Naive thymus-derived CD8-positive, alpha-beta T cell (primary cell): Measurements from ENCODE around the gene SOS1. TPM values are rescaled to one million over a fixed set of nuclear protein-coding genes. Genes with fewer than 3 reads are reported as not detected.

Experiments
- ATAC-seq, 2 donors: fragments of 150-1000 bp; cut with Tn5 transposase in 1 of 2; sonication (Bioruptor Pico), chemical (Tn5 transposase) in 1 of 2; 1 replicate in 1 of 2; 2 replicates in 1 of 2; pipeline ENCODE4 v1.10.0; 2021; ENCODE audit warnings: mild to moderate bottlenecking in 2 of 2, moderate library complexity in 2 of 2
- POLR2A ChIA-PET: fragments of 350-600 bp; sonication (Branson Sonifier 250); formaldehyde crosslinking; loops from one replicate; lab custom pipeline; 2021; ENCODE audit warnings: antibody characterized with exemption; lab: Charles Lee
- DNase-seq, 10 donors: peaks; one replicate each; pipeline versions ENCODE4 v3.0.0 to v3.0.0-alpha.2; 2020 to 2022
- H3K27ac Mint-ChIP-seq, 10 donors: one replicate each; pipeline ENCODE4 v1.8.0; 2020 to 2022; ENCODE audit warnings: mild to moderate bottlenecking in 10 of 10, mixed read lengths in 10 of 10, moderate library complexity in 4 of 10, inconsistent platforms in 1 of 10
- H3K27me3 Mint-ChIP-seq, 5 donors: one replicate each; pipeline ENCODE4 v1.8.0; 2021 to 2022; ENCODE audit warnings: mixed read lengths in 5 of 5
- H3K36me3 Mint-ChIP-seq, 3 donors: one replicate each; pipeline ENCODE4 v1.8.0; 2020 to 2022; ENCODE audit warnings: mixed read lengths in 3 of 3, mild to moderate bottlenecking in 2 of 3, inconsistent platforms in 1 of 3
- H3K4me1 Mint-ChIP-seq, 4 donors: one replicate each; pipeline ENCODE4 v1.8.0; 2021 to 2022; ENCODE audit warnings: mixed read lengths in 4 of 4
- H3K4me3 Mint-ChIP-seq, 10 donors: one replicate each; pipeline ENCODE4 v1.8.0; 2020 to 2022; ENCODE audit warnings: mild to moderate bottlenecking in 10 of 10, mixed read lengths in 10 of 10, moderate library complexity in 6 of 10, inconsistent platforms in 1 of 10
- H3K9me3 Mint-ChIP-seq, 9 donors: one replicate each; pipeline ENCODE4 v1.8.0; 2020 to 2022; ENCODE audit warnings: mixed read lengths in 9 of 9, mild to moderate bottlenecking in 3 of 9, inconsistent platforms in 1 of 9, moderate library complexity in 1 of 9
- polyA plus RNA-seq, 3 donors: library from polyadenylated mRNA; unstranded; fragments of 300-500 nt; fragmentation: Illumina TruSeq; gene quantifications; one replicate each; pipeline ENCODE4 v1.2.3, GENCODE V29; 2021
- total RNA-seq, 8 experiments: library from RNA in 2 of 8; stranded (reverse) in 2 of 8; gene quantifications; one replicate each; pipeline ENCODE4 v1.2.3 and lab custom pipeline; 2021 to 2026

The SOS1 gene
- total and polyA plus RNA-seq, 5 experiments from 2014 or later = 10.6 to 51.6 (median 13.7) TPM

- DNase-seq (no peak), ATAC-seq (no peak)
- H3K27ac Mint-ChIP-seq = peak overlapping the region in 1 of 10 donors; percentile 41
- POLR2A ChIA-PET = no interaction called here
- H3K36me3 Mint-ChIP-seq = peaks cover 9 to 86% (median 49%) of the 10 kb centered on the region in 3 donors
- no peaks in the 10 kb centered on the region for H3K4me1 Mint-ChIP-seq
- no peaks in the 10 kb centered on the region for H3K27me3 Mint-ChIP-seq
- H3K4me3 Mint-ChIP-seq = no peak overlapping the region
- no peaks in the 10 kb centered on the region for H3K9me3 Mint-ChIP-seq
Measured at GRCh38 chr2:39008665-39009064, 112.2 kb downstream of the SOS1 start.

- Mint-ChIP-seq H3K36me3 (peaks cover 9 to 87% (median 46%) of the 10 kb centered on the region in 3 donors), H3K9me3 (no peaks in the 10 kb centered on the region), H3K27ac (peak overlapping the region in 2 of 10 donors; percentile 28 to 41), H3K4me3 (no peak overlapping the region), H3K4me1 (no peaks in the 10 kb centered on the region), H3K27me3 (no peaks in the 10 kb centered on the region)
- POLR2A ChIA-PET = no interaction called here
- ATAC-seq (no peak), DNase-seq (no peak)
Measured at GRCh38 chr2:39007875-39008504, 112.9 kb downstream of the SOS1 start.

GRCh38 chr2:39000552-39000951 lies 120.3 kb downstream of the SOS1 start:
- H3K36me3 Mint-ChIP-seq = peaks cover 10 to 89% (median 40%) of the 10 kb centered on the region in 3 donors
- no peak for ATAC-seq
- DNase-seq = no peak
- no peaks in the 10 kb centered on the region for H3K9me3 Mint-ChIP-seq
- no peaks in the 10 kb centered on the region for H3K27me3 Mint-ChIP-seq
- H3K4me3 Mint-ChIP-seq = no peak overlapping the region
- peak overlapping the region in 1 of 10 donors; percentile 34 for H3K27ac Mint-ChIP-seq
- H3K4me1 Mint-ChIP-seq = peaks cover 0 to 4% (median 0%) of the 10 kb centered on the region in 4 donors
- POLR2A ChIA-PET = no interaction called here

GRCh38 chr2:38997781-38998180 lies 123.1 kb downstream of the SOS1 start:
- DNase-seq = no peak
- H3K36me3 Mint-ChIP-seq = peaks cover 8 to 86% (median 39%) of the 10 kb centered on the region in 3 donors
- peaks cover 0 to 5% (median 2%) of the 10 kb centered on the region in 4 donors for H3K4me1 Mint-ChIP-seq
- H3K27me3 Mint-ChIP-seq = no peaks in the 10 kb centered on the region
- no peak overlapping the region for H3K4me3 Mint-ChIP-seq
- ATAC-seq = no peak
- POLR2A ChIA-PET = no interaction called here
- no peaks in the 10 kb centered on the region for H3K9me3 Mint-ChIP-seq
- no peak overlapping the region for H3K27ac Mint-ChIP-seq

GRCh38 chr2:38991899-38992298 lies 129.0 kb downstream of the SOS1 start:
- H3K27ac Mint-ChIP-seq = peak overlapping the region in 1 of 10 donors; percentile 1
- no peak overlapping the region for H3K4me3 Mint-ChIP-seq
- POLR2A ChIA-PET = no interaction called here
- DNase-seq = no peak
- H3K36me3 Mint-ChIP-seq = peaks cover 0 to 75% (median 28%) of the 10 kb centered on the region in 3 donors
- ATAC-seq = no peak
- peaks cover 0 to 8% (median 2%) of the 10 kb centered on the region in 4 donors for H3K4me1 Mint-ChIP-seq
- H3K9me3 Mint-ChIP-seq = no peaks in the 10 kb centered on the region
- no peaks in the 10 kb centered on the region for H3K27me3 Mint-ChIP-seq

- H3K27ac Mint-ChIP-seq = no peak overlapping the region
- ATAC-seq = no peak
- no peaks in the 10 kb centered on the region for H3K9me3 Mint-ChIP-seq
- H3K4me3 Mint-ChIP-seq = no peak overlapping the region
- peaks cover 0 to 4% (median 2%) of the 10 kb centered on the region in 4 donors for H3K4me1 Mint-ChIP-seq
- peaks cover 8 to 72% (median 25%) of the 10 kb centered on the region in 3 donors for H3K36me3 Mint-ChIP-seq
- POLR2A ChIA-PET = no interaction called here
- no peak for DNase-seq
- no peaks in the 10 kb centered on the region for H3K27me3 Mint-ChIP-seq
Measured at GRCh38 chr2:38988716-38989115, 132.1 kb downstream of the SOS1 start.

GRCh38 chr2:38982498-38982897 lies 138.4 kb downstream of the SOS1 start:
- ATAC-seq (no peak), DNase-seq (no peak)
- peaks cover 0 to 2% (median 0%) of the 10 kb centered on the region in 4 donors for H3K4me1 Mint-ChIP-seq
- H3K9me3 Mint-ChIP-seq = no peaks in the 10 kb centered on the region
- H3K27me3 Mint-ChIP-seq = no peaks in the 10 kb centered on the region
- no peak overlapping the region for H3K4me3 Mint-ChIP-seq
- POLR2A ChIA-PET = no interaction called here
- peaks cover 8 to 34% (median 17%) of the 10 kb centered on the region in 3 donors for H3K36me3 Mint-ChIP-seq
- H3K27ac Mint-ChIP-seq = no peak overlapping the region

GRCh38 chr2:38981670-38982357 lies 139.0 kb downstream of the SOS1 start:
- POLR2A ChIA-PET = no interaction called here
- H3K9me3 Mint-ChIP-seq = no peaks in the 10 kb centered on the region
- peaks cover 8 to 27% (median 12%) of the 10 kb centered on the region in 3 donors for H3K36me3 Mint-ChIP-seq
- no peak overlapping the region for H3K4me3 Mint-ChIP-seq
- DNase-seq (no peak), ATAC-seq (no peak)
- peaks cover 0 to 2% (median 0%) of the 10 kb centered on the region in 4 donors for H3K4me1 Mint-ChIP-seq
- no peaks in the 10 kb centered on the region for H3K27me3 Mint-ChIP-seq
- H3K27ac Mint-ChIP-seq = no peak overlapping the region

- Mint-ChIP-seq H3K4me3 (no peak overlapping the region), H3K4me1 (peaks cover 0 to 2% (median 0%) of the 10 kb centered on the region in 4 donors), H3K36me3 (peaks cover 8 to 21% (median 12%) of the 10 kb centered on the region in 3 donors), H3K27ac (no peak overlapping the region), H3K27me3 (no peaks in the 10 kb centered on the region), H3K9me3 (no peaks in the 10 kb centered on the region)
- POLR2A ChIA-PET = no interaction called here
- DNase-seq = no peak
- ATAC-seq = no peak
Measured at GRCh38 chr2:38981003-38981669, 139.7 kb downstream of the SOS1 start.

GRCh38 chr2:38978908-38979307 lies 141.9 kb downstream of the SOS1 start:
- no peak for DNase-seq
- Mint-ChIP-seq H3K27ac (peak overlapping the region in 4 of 10 donors; percentile 21 to 33 (median 28)), H3K9me3 (no peaks in the 10 kb centered on the region), H3K27me3 (no peaks in the 10 kb centered on the region), H3K36me3 (peaks cover 0 to 5% (median 0%) of the 10 kb centered on the region in 3 donors), H3K4me1 (no peaks in the 10 kb centered on the region), H3K4me3 (no peak overlapping the region)
- ATAC-seq = no peak
- POLR2A ChIA-PET = no interaction called here

- Mint-ChIP-seq H3K27ac (peak overlapping the region in 4 of 10 donors; percentile 1 to 33 (median 7)), H3K4me3 (no peak overlapping the region), H3K36me3 (peaks cover 0 to 1% (median 0%) of the 10 kb centered on the region in 3 donors), H3K4me1 (no peaks in the 10 kb centered on the region), H3K27me3 (no peaks in the 10 kb centered on the region), H3K9me3 (no peaks in the 10 kb centered on the region)
- no peak for DNase-seq
- POLR2A ChIA-PET = no interaction called here
- no peak for ATAC-seq
Measured at GRCh38 chr2:38978296-38978903, 142.5 kb downstream of the SOS1 start.

- no peaks in the 10 kb centered on the region for H3K4me1 Mint-ChIP-seq
- no peaks in the 10 kb centered on the region for H3K27me3 Mint-ChIP-seq
- POLR2A ChIA-PET = no interaction called here
- DNase-seq (no peak), ATAC-seq (no peak)
- H3K27ac Mint-ChIP-seq = no peak overlapping the region
- H3K4me3 Mint-ChIP-seq = no peak overlapping the region
- H3K36me3 Mint-ChIP-seq = no peaks in the 10 kb centered on the region
- peaks cover 0 to 1% (median 0%) of the 10 kb centered on the region in 9 donors for H3K9me3 Mint-ChIP-seq
Measured at GRCh38 chr2:38977047-38977446, 143.8 kb downstream of the SOS1 start.
